ENCODE data around the gene ACY1. TPM values are rescaled to one million over a fixed set of nuclear protein-coding genes. Genes with fewer than 3 reads are reported as not detected.

ACY1 gene
- total RNA-seq, 4 donors from 2014 or later = 31.2 to 49.3 (median 36.8) TPM

- H3K9me3 ChIP-seq = no peaks in the 10 kb centered on the region
- DNase-seq (ENCODE audit: low spot score in 2 of 2) = no peak
- no peaks in the 10 kb centered on the region for H3K27me3 ChIP-seq
- H3K36me3 ChIP-seq = no peaks in the 10 kb centered on the region
- no peak for TF ChIP-seq POLR2AphosphoS5 (IDR thresholded peaks at IDR 0.05)
- no peak for TF ChIP-seq POLR2A (IDR thresholded peaks at IDR 0.05)
- no peak for TF ChIP-seq EP300 (IDR thresholded peaks at IDR 0.05)
- H3K4me1 ChIP-seq = peaks cover 53% of the 10 kb centered on the region
- WGBS = 72% methylated on average over 5 of the region's 5 CpGs
- H3K27ac ChIP-seq = peak overlapping the region; percentile 92
- H3K4me3 ChIP-seq = peak overlapping the region; percentile 91
Measured at GRCh38 chr3:51966486-51966885, 16.8 kb upstream of the ACY1 start.

DNA sequence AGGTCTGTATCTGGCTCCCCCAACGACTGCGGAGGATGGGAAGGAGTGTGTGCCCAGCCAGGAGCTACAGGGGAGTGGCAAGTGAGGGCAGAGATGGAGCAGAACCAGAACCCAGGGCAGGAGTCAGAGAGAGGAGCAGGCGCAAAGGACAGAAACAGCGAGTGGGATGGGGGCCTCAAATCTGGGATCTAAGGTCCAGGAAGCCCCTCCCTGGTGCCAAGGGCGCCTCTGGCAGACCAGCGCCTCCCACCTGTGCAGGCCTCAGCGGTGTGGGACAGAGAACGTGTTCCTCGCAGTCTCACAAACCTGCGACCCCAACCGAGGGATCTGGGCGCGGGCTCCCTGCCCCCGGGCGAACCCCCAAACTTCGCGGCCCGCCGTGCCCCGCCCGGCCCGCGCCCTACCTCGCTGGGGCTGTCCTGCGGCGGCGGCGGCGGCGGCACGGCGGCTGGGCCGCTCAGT, 16.4 kb upstream of the ACY1 start:
- no peaks in the 10 kb centered on the region for H3K9me3 ChIP-seq
- no peak for DNase-seq (ENCODE audit: low spot score in 2 of 2)
- TF ChIP-seq EP300 (IDR thresholded peaks at IDR 0.05) (no peak), POLR2A (IDR thresholded peaks at IDR 0.05) (no peak), POLR2AphosphoS5 (IDR thresholded peaks at IDR 0.05) (no peak)
- TF ChIP-seq, protein P1, sequence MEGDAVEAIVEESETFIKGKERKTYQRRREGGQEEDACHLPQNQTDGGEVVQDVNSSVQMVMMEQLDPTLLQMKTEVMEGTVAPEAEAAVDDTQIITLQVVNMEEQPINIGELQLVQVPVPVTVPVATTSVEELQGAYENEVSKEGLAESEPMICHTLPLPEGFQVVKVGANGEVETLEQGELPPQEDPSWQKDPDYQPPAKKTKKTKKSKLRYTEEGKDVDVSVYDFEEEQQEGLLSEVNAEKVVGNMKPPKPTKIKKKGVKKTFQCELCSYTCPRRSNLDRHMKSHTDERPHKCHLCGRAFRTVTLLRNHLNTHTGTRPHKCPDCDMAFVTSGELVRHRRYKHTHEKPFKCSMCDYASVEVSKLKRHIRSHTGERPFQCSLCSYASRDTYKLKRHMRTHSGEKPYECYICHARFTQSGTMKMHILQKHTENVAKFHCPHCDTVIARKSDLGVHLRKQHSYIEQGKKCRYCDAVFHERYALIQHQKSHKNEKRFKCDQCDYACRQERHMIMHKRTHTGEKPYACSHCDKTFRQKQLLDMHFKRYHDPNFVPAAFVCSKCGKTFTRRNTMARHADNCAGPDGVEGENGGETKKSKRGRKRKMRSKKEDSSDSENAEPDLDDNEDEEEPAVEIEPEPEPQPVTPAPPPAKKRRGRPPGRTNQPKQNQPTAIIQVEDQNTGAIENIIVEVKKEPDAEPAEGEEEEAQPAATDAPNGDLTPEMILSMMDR (IDR thresholded peaks at IDR 0.05) = no peak
- peak overlapping the region; percentile 91 for H3K4me3 ChIP-seq
- no peaks in the 10 kb centered on the region for H3K36me3 ChIP-seq
- WGBS = 25% methylated on average over 2 of the region's 33 CpGs
- H3K27ac ChIP-seq = peak overlapping the region; percentile 92
- peaks cover 53% of the 10 kb centered on the region for H3K4me1 ChIP-seq
- no peaks in the 10 kb centered on the region for H3K27me3 ChIP-seq

GRCh38 chr3:51967384-51968169, 15.8 kb upstream of the ACY1 start, which contains the start of gene PCBP4:
Gene PCBP4, minus strand, starts transcription at chr3:51967454. Its CDS starts 6,214 bp downstream, at chr3:51961240.
- Histone ChIP-seq H3K36me3 (no peaks in the 10 kb centered on the region), H3K27me3 (no peaks in the 10 kb centered on the region), H3K27ac (peak within 1 kb of the TSS; percentile 92), H3K4me3 (peak within 1 kb of the TSS; percentile 91), H3K4me1 (peaks cover 55% of the 10 kb centered on the region), H3K9me3 (no peaks in the 10 kb centered on the region)
- 1% methylated on average over 19 of the region's 90 CpGs for WGBS
- TF ChIP-seq POLR2AphosphoS5 (IDR thresholded peaks at IDR 0.05) (no peak), POLR2A (IDR thresholded peaks at IDR 0.05) (peak in 1 of 2 donors; percentile 42), EP300 (IDR thresholded peaks at IDR 0.05) (no peak)
- TF ChIP-seq, protein P1 (IDR thresholded peaks at IDR 0.05) = no peak
- no peak for DNase-seq (ENCODE audit: low spot score in 2 of 2)

GRCh38 chr3:51968170-51968775, 15.1 kb upstream of the ACY1 start:
- 18% methylated on average over 9 of the region's 11 CpGs for WGBS
- H3K27me3 ChIP-seq = no peaks in the 10 kb centered on the region
- DNase-seq (ENCODE audit: low spot score in 2 of 2) = no peak
- TF ChIP-seq POLR2A (IDR thresholded peaks at IDR 0.05) (no peak), POLR2AphosphoS5 (IDR thresholded peaks at IDR 0.05) (no peak), EP300 (IDR thresholded peaks at IDR 0.05) (no peak)
- TF ChIP-seq, protein P1 (IDR thresholded peaks at IDR 0.05) = no peak
- H3K27ac ChIP-seq = peak overlapping the region; percentile 92
- H3K4me3 ChIP-seq = peak overlapping the region; percentile 91
- H3K36me3 ChIP-seq = no peaks in the 10 kb centered on the region
- peaks cover 62% of the 10 kb centered on the region for H3K4me1 ChIP-seq
- no peaks in the 10 kb centered on the region for H3K9me3 ChIP-seq

- Histone ChIP-seq H3K4me1 (peaks cover 69% of the 10 kb centered on the region), H3K27ac (no peak overlapping the region), H3K4me3 (no peak overlapping the region), H3K27me3 (no peaks in the 10 kb centered on the region), H3K9me3 (no peaks in the 10 kb centered on the region), H3K36me3 (no peaks in the 10 kb centered on the region)
- no peak for DNase-seq (ENCODE audit: low spot score in 2 of 2)
- TF ChIP-seq POLR2A (IDR thresholded peaks at IDR 0.05) = no peak
- TF ChIP-seq EP300 (IDR thresholded peaks at IDR 0.05) = no peak
- TF ChIP-seq POLR2AphosphoS5 (IDR thresholded peaks at IDR 0.05) = no peak
- WGBS = 80% methylated on average over 6 of the region's 6 CpGs
Measured at GRCh38 chr3:51968883-51969678, 14.3 kb upstream of the ACY1 start.

Measured in suprapubic skin (tissue), 4 donors.